K562 (cell line): ENCODE measurements around the gene HDHD5.

ENCODE experiments used
- BMI1 ChIP-seq: fragments of 150-350 bp; IDR thresholded peaks from 2 replicates; pipeline ENCODE4 v1.6.1; 2014; ENCODE audit warnings: low read length
- CBX2 ChIP-seq: fragments of 200-600 bp; sonication (generic); IDR thresholded peaks from one replicate; pipeline ENCODE4 v1.6.1; 2012; ENCODE audit warnings: mild to moderate bottlenecking, low read length, inconsistent platforms; ENCODE audit not compliant: insufficient read depth, poor library complexity, severe bottlenecking
- ELF1 ChIP-seq: fragments of 200-800 bp; sonication (Bioruptor generic); IDR thresholded peaks from 2 replicates; pipeline ENCODE4 v1.6.1; 2016; ENCODE audit warnings: missing genetic modification characterization, missing compliant biosample characterization
- ETV6 ChIP-seq, 3 experiments: fragments of 150-350 bp in 1 of 3; sonication (generic) in 1 of 3; formaldehyde crosslinking in 1 of 3; IDR thresholded peaks; 2 replicates each; pipeline versions ENCODE4 v1.6.1 to v1.8.0; 2014 to 2022; ENCODE audit warnings: borderline replicate concordance in 2 of 3, low read depth in 2 of 3, antibody characterized with exemption in 1 of 3, low read length in 1 of 3, mild to moderate bottlenecking in 1 of 3, missing genetic modification reagents in 1 of 3
- FOSL1 ChIP-seq: fragments of 200-800 bp; sonication (Bioruptor generic); conservative IDR thresholded peaks from 2 replicates; pipeline ENCODE4 v1.6.1; 2016; ENCODE audit warnings: missing genetic modification characterization, missing compliant biosample characterization
- NFYB ChIP-seq: IDR thresholded peaks from 2 replicates; pipeline ENCODE4 v1.6.1; 2011; ENCODE audit warnings: mild to moderate bottlenecking, moderate library complexity; ENCODE audit not compliant: insufficient read length; ENCODE audit errors: extremely low read depth
- POLR2A ChIP-seq: fragments of 450-650 bp; conservative IDR thresholded peaks from 2 replicates; pipeline ENCODE4 v1.6.1; 2016
- SNRNP70 ChIP-seq: fragments of 200-400 bp; formaldehyde crosslinking; optimal IDR thresholded peaks from 2 replicates; pipeline ENCODE3; 2017; ENCODE audit warnings: low read depth, low read length
- SRSF7 ChIP-seq: fragments of 200-400 bp; formaldehyde crosslinking; optimal IDR thresholded peaks from 2 replicates; pipeline ENCODE3; 2017; ENCODE audit warnings: mild to moderate bottlenecking, low read depth, low read length
- STAT6 ChIP-seq: sonication (generic); formaldehyde crosslinking; IDR thresholded peaks from 2 replicates; pipeline ENCODE4 v1.8.1; 2023; ENCODE audit warnings: mild to moderate bottlenecking, missing genetic modification reagents
- YBX1 ChIP-seq: fragments of 450-650 bp; IDR thresholded peaks from 2 replicates; pipeline ENCODE4 v1.7.1; 2016; ENCODE audit warnings: mild to moderate bottlenecking
- ZSCAN29 ChIP-seq: fragments of 450-650 bp; IDR thresholded peaks from 2 replicates; pipeline ENCODE4 v1.6.1; 2017

- no peak for TF ChIP-seq CBX2
- no peak for TF ChIP-seq BMI1
- no peak for TF ChIP-seq ZSCAN29
- TF ChIP-seq ETV6 (IDR thresholded peaks at IDR 0.05; ENCODE audit: borderline replicate concordance in 1 of 2, low read depth in 2 of 2, low read length in 1 of 2): no peak
- no peak for TF ChIP-seq ETV6 (CRISPR knock-in tag; IDR thresholded peaks at IDR 0.05; ENCODE audit: borderline replicate concordance)
- no peak for TF ChIP-seq SNRNP70
- TF ChIP-seq ELF1: no peak
- no peak for TF ChIP-seq YBX1
- TF ChIP-seq STAT6: no peak
- no peak for TF ChIP-seq NFYB
- TF ChIP-seq FOSL1: no peak
- TF ChIP-seq SRSF7: no peak
- TF ChIP-seq POLR2A: no peak
Observed at GRCh38 chr22:17159504-17159951, 451 bp upstream of the HDHD5 start.
